Upper lobe of right lung (tissue), 1 donor: ENCODE results near the gene NKD1. TPM values are rescaled to one million over a fixed set of nuclear protein-coding genes. Genes with fewer than 3 reads are reported as not detected.

Experiments
- ATAC-seq: fragments of 200-7000 bp; cut with Tn5 transposase; one replicate; pipeline ENCODE4 v1.9.1; 2020; ENCODE audit warnings: mild to moderate bottlenecking, moderate library complexity
- DNase-seq: peaks from one replicate; pipeline ENCODE4 v3.0.0-alpha.2; 2020
- H3K27ac ChIP-seq: fragments of 200-600 bp; one replicate; pipeline ENCODE4 v1.8.0; 2022
- H3K27me3 ChIP-seq: fragments of 200-600 bp; one replicate; pipeline ENCODE4 v1.8.0; 2022; ENCODE audit warnings: mild to moderate bottlenecking
- H3K36me3 ChIP-seq: fragments of 200-600 bp; one replicate; pipeline ENCODE4 v1.8.0; 2022
- H3K4me1 ChIP-seq: fragments of 200-600 bp; one replicate; pipeline ENCODE4 v1.8.0; 2022
- H3K4me3 ChIP-seq: fragments of 200-600 bp; one replicate; pipeline ENCODE4 v1.8.0; 2022; ENCODE audit warnings: mild to moderate bottlenecking
- H3K9me3 ChIP-seq: fragments of 200-600 bp; one replicate; pipeline ENCODE4 v1.8.0; 2022
- intact Hi-C: fragments of 100-400 bp; cut with DNase I; formaldehyde crosslinking; loops from one replicate; pipeline ENCODE4 v1.11.0; 2022
- total RNA-seq: library from RNA; stranded (reverse); fragmentation: NEBNext Ultra II Directional; extraction: Animal tissue kit (Norgen Biotek cat#: 25700); gene quantifications from one replicate; pipeline ENCODE4 v1.2.1, GENCODE V29; 2021
- TF ChIP-seq, protein P1 (sequence below): fragments of 200-600 bp; IDR thresholded peaks from one replicate; pipeline ENCODE4 v1.8.0; 2022; ENCODE audit warnings: antibody characterized with exemption
- donor health status: DM: no; HTN: yes; CAD: no; lungs with severe emphysema.

NKD1 gene
- total RNA-seq, 1 donor from 2014 or later = 47.2 TPM

- DNase-seq (no peak), ATAC-seq (no peak)
- intact Hi-C loops = no loop called here
- no peak overlapping the region for H3K27ac ChIP-seq
- peaks cover 13% of the 10 kb centered on the region for H3K4me1 ChIP-seq
- H3K27me3 ChIP-seq = no peaks in the 10 kb centered on the region
- H3K9me3 ChIP-seq = no peaks in the 10 kb centered on the region
- TF ChIP-seq, protein P1, sequence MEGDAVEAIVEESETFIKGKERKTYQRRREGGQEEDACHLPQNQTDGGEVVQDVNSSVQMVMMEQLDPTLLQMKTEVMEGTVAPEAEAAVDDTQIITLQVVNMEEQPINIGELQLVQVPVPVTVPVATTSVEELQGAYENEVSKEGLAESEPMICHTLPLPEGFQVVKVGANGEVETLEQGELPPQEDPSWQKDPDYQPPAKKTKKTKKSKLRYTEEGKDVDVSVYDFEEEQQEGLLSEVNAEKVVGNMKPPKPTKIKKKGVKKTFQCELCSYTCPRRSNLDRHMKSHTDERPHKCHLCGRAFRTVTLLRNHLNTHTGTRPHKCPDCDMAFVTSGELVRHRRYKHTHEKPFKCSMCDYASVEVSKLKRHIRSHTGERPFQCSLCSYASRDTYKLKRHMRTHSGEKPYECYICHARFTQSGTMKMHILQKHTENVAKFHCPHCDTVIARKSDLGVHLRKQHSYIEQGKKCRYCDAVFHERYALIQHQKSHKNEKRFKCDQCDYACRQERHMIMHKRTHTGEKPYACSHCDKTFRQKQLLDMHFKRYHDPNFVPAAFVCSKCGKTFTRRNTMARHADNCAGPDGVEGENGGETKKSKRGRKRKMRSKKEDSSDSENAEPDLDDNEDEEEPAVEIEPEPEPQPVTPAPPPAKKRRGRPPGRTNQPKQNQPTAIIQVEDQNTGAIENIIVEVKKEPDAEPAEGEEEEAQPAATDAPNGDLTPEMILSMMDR = no peak
- no peaks in the 10 kb centered on the region for H3K36me3 ChIP-seq
- no peak overlapping the region for H3K4me3 ChIP-seq
Measured at GRCh38 chr16:50621452-50621792, 73.2 kb downstream of the NKD1 start.

GRCh38 chr16:50622029-50622428 lies 73.8 kb downstream of the NKD1 start:
- ATAC-seq = no peak

DNA sequence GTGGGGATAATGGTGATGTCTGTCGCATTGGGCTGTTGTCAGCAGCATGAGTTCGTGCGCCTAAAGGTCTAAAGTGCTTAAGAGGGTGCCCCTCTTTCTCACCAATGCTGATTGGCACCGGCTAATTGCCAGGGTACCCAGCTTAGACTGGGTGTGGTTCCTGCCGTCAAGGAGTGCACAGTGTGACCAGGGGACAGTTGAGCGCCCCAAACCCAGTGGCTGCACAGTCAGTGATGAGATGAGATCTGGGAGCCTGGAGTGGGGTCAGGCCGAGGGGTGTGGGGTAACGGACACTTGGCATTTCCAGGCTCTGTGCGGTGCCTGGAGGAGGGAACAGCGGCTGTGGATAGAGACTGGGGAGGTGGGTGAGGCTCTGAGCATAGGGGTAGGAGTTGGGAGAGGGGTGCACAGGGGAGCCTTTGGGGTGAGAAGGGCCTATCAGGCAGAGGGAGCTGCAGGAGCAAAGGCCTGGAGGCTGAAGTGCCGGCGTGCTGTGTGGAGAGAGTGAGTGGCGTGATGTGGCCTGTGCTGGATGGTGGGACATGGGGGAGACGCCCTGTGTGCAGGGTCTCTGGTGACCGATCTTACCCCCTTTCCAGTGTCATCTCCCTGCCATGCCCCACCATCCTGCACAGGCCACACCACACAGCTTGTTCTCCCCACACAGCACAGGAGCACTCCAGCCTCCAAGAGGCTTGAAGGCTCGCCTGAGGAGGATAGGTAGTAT lies 74.6 kb downstream of the NKD1 start:
- ATAC-seq = no peak
- intact Hi-C loops = no loop called here
- no peak overlapping the region for H3K4me3 ChIP-seq
- no peaks in the 10 kb centered on the region for H3K36me3 ChIP-seq
- DNase-seq = no peak
- TF ChIP-seq, protein P1 = no peak
- no peaks in the 10 kb centered on the region for H3K27me3 ChIP-seq
- no peak overlapping the region for H3K27ac ChIP-seq
- H3K9me3 ChIP-seq = no peaks in the 10 kb centered on the region
- H3K4me1 ChIP-seq = peaks cover 13% of the 10 kb centered on the region

More at GRCh38 chr16:50622029-50622428, 73.8 kb downstream of the NKD1 start:
- H3K4me1 ChIP-seq = peaks cover 13% of the 10 kb centered on the region
- no peak overlapping the region for H3K4me3 ChIP-seq
- no peak for DNase-seq
- TF ChIP-seq, protein P1 = no peak
- no peaks in the 10 kb centered on the region for H3K27me3 ChIP-seq
- intact Hi-C loops = no loop called here
- no peaks in the 10 kb centered on the region for H3K36me3 ChIP-seq
- H3K9me3 ChIP-seq = no peaks in the 10 kb centered on the region
- H3K27ac ChIP-seq = no peak overlapping the region

DNA sequence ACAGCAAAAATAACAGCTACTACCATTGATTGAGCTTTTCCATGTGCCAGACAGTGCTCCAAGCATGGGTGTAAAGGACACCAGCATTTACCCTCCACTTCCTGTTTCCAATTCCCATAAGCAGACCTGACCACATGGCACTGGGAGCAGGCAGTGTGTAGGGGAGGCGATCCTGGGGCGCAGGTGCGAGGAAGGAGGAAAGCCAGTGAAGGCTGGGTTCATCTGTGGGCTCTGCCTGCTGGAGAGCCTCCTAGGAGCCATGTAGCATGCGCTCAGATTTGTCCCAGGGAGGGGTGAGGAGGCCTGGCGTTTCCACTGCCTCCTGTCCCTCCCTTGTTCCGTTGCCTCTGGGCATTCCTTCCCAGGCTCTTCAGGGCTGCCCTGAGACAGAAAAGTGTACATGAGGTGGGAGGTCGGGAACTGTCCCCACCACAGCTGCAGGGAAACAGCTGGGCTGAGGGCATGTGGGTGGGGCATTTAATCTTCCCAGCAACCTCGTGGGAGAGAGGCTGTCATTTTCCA lies 76.3 kb downstream of the NKD1 start:
- Histone ChIP-seq H3K27ac (no peak overlapping the region), H3K36me3 (no peaks in the 10 kb centered on the region), H3K4me1 (peaks cover 13% of the 10 kb centered on the region), H3K9me3 (no peaks in the 10 kb centered on the region), H3K4me3 (no peak overlapping the region), H3K27me3 (no peaks in the 10 kb centered on the region)
- DNase-seq = no peak
- no peak for ATAC-seq
- TF ChIP-seq, protein P1 = no peak
- intact Hi-C loops = no loop called here

DNA sequence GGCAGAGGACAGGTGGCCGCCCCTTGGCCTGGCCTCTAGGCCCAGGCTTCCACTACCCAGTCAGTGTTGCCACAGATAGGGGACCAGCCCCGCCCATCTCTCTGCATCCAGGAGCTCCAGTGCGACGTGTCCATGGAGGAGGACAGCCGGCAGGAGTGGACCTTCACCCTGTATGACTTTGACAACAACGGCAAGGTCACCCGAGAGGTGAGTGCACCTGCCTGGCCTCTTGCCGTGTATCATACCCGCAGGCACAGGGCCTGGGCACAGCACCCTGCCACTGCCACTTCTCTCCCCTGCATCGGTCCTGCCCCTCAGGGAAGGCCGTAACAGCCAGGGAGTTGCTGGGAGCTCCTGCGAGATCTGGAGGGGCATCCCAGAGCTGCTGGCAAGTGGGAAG lies 77.2 kb downstream of the NKD1 start:
- TF ChIP-seq, protein P1 = no peak
- DNase-seq = no peak
- H3K27ac ChIP-seq = no peak overlapping the region
- H3K27me3 ChIP-seq = no peaks in the 10 kb centered on the region
- no peak overlapping the region for H3K4me3 ChIP-seq
- ATAC-seq = no peak
- H3K9me3 ChIP-seq = no peaks in the 10 kb centered on the region
- intact Hi-C loops = no loop called here
- no peaks in the 10 kb centered on the region for H3K36me3 ChIP-seq
- peaks cover 13% of the 10 kb centered on the region for H3K4me1 ChIP-seq
